ENCODE data around the gene TPCN2. TPM values are rescaled to one million over a fixed set of nuclear protein-coding genes. Genes with fewer than 3 reads are reported as not detected.

Gene TPCN2
- total RNA-seq, 4 donors from 2014 or later: 16.8 to 33.8 (median 28.3) TPM

GRCh38 chr11:69106031-69106811 is 57.5 kb downstream of the TPCN2 start:
- Histone ChIP-seq H3K9me3 (no peaks in the 10 kb centered on the region), H3K27ac (no peak overlapping the region), H3K27me3 (no peaks in the 10 kb centered on the region), H3K36me3 (peaks cover 0 to 16% of the 10 kb centered on the region in 2 donors), H3K4me3 (no peak overlapping the region), H3K4me1 (peaks cover 0 to 32% (median 0%) of the 10 kb centered on the region in 3 donors)
- TF ChIP-seq CTCF (IDR thresholded peaks at IDR 0.05): no peak
- TF ChIP-seq POLR2A (IDR thresholded peaks at IDR 0.05): no peak
- no peak for TF ChIP-seq EP300 (IDR thresholded peaks at IDR 0.05)
- no peak for TF ChIP-seq POLR2AphosphoS5 (IDR thresholded peaks at IDR 0.05)
- ATAC-seq: no peak
- 37% methylated on average over 10 of the region's 23 CpGs; no CpG with 5 or more reads in 1 of the 2 donors for WGBS, 2 donors (ENCODE audit: low coverage in 1 of 2)

- Histone ChIP-seq H3K36me3 (peaks cover 0 to 16% of the 10 kb centered on the region in 2 donors), H3K4me1 (peaks cover 0 to 21% (median 0%) of the 10 kb centered on the region in 3 donors), H3K27me3 (no peaks in the 10 kb centered on the region), H3K27ac (no peak overlapping the region), H3K9me3 (no peaks in the 10 kb centered on the region), H3K4me3 (no peak overlapping the region)
- no peak for ATAC-seq
- TF ChIP-seq POLR2AphosphoS5 (IDR thresholded peaks at IDR 0.05): no peak
- TF ChIP-seq POLR2A (IDR thresholded peaks at IDR 0.05): no peak
- TF ChIP-seq EP300 (IDR thresholded peaks at IDR 0.05): no peak
- no peak for TF ChIP-seq CTCF (IDR thresholded peaks at IDR 0.05)
Observed at GRCh38 chr11:69107413-69107812, 58.7 kb downstream of the TPCN2 start.

- H3K4me3 ChIP-seq: no peak overlapping the region
- WGBS, 2 donors (ENCODE audit: low coverage in 1 of 2): 93 to 100% methylated on average over 2 to 7 of the region's 7 CpGs
- peaks cover 0 to 16% of the 10 kb centered on the region in 2 donors for H3K36me3 ChIP-seq
- ATAC-seq: no peak
- no peaks in the 10 kb centered on the region for H3K9me3 ChIP-seq
- no peak for TF ChIP-seq CTCF (IDR thresholded peaks at IDR 0.05)
- no peak for TF ChIP-seq POLR2A (IDR thresholded peaks at IDR 0.05)
- no peak for TF ChIP-seq POLR2AphosphoS5 (IDR thresholded peaks at IDR 0.05)
- no peak for TF ChIP-seq EP300 (IDR thresholded peaks at IDR 0.05)
- H3K27me3 ChIP-seq: no peaks in the 10 kb centered on the region
- peaks cover 0 to 15% (median 0%) of the 10 kb centered on the region in 3 donors for H3K4me1 ChIP-seq
- H3K27ac ChIP-seq: no peak overlapping the region
Observed at GRCh38 chr11:69108030-69108429, 59.3 kb downstream of the TPCN2 start.

- no peak overlapping the region for H3K4me3 ChIP-seq
- ATAC-seq: no peak
- no peaks in the 10 kb centered on the region for H3K9me3 ChIP-seq
- WGBS, 2 donors (ENCODE audit: low coverage in 1 of 2): 50 to 87% methylated on average over 2 to 5 of the region's 5 CpGs
- no peaks in the 10 kb centered on the region for H3K27me3 ChIP-seq
- no peak overlapping the region for H3K27ac ChIP-seq
- TF ChIP-seq CTCF (IDR thresholded peaks at IDR 0.05) (no peak), EP300 (IDR thresholded peaks at IDR 0.05) (no peak), POLR2A (IDR thresholded peaks at IDR 0.05) (no peak), POLR2AphosphoS5 (IDR thresholded peaks at IDR 0.05) (no peak)
- H3K4me1 ChIP-seq: peaks cover 0 to 15% (median 0%) of the 10 kb centered on the region in 3 donors
- peaks cover 0 to 16% of the 10 kb centered on the region in 2 donors for H3K36me3 ChIP-seq
Observed at GRCh38 chr11:69108559-69108958, 59.8 kb downstream of the TPCN2 start.

GRCh38 chr11:69109101-69109500 is 60.4 kb downstream of the TPCN2 start:
- no peak overlapping the region for H3K27ac ChIP-seq
- H3K36me3 ChIP-seq: peaks cover 0 to 16% of the 10 kb centered on the region in 2 donors
- TF ChIP-seq EP300 (IDR thresholded peaks at IDR 0.05) (no peak), POLR2AphosphoS5 (IDR thresholded peaks at IDR 0.05) (no peak)
- H3K4me3 ChIP-seq: no peak overlapping the region
- H3K4me1 ChIP-seq: peaks cover 0 to 15% (median 0%) of the 10 kb centered on the region in 3 donors
- H3K9me3 ChIP-seq: no peaks in the 10 kb centered on the region
- 71 to 100% methylated on average over 1 to 2 of the region's 2 CpGs for WGBS, 2 donors (ENCODE audit: low coverage in 1 of 2)
- ATAC-seq: no peak
- no peaks in the 10 kb centered on the region for H3K27me3 ChIP-seq
